Mesenchymal stem cell (in vitro differentiated cells and primary cell): ENCODE measurements around the gene SLC6A1.

ENCODE experiments used
- DNase-seq: peaks from one replicate; pipeline ENCODE4 v3.0.0-alpha.2; 2013
- H2AFZ ChIP-seq: one replicate; pipeline ENCODE4 v1.6.1; 2013; ENCODE audit warnings: low read depth, mild to moderate bottlenecking, control low read depth, inconsistent platforms, low read length, moderate library complexity
- H2AK5ac ChIP-seq: 2 replicates; pipeline ENCODE4 v1.6.1; 2013; ENCODE audit warnings: low read length, moderate library complexity, mild to moderate bottlenecking, inconsistent platforms; ENCODE audit not compliant: severe bottlenecking
- H2BK120ac ChIP-seq: one replicate; pipeline ENCODE4 v1.6.1; 2013; ENCODE audit warnings: low read depth, mild to moderate bottlenecking, inconsistent platforms, low read length, moderate library complexity
- H2BK12ac ChIP-seq, 2 experiments: one replicate each; pipeline ENCODE4 v1.6.1; 2013; ENCODE audit warnings: inconsistent platforms in 2 of 2, low read length in 2 of 2, mild to moderate bottlenecking in 2 of 2, moderate library complexity in 2 of 2, control low read depth in 1 of 2
- H2BK15ac ChIP-seq: one replicate; pipeline ENCODE4 v1.6.1; 2013; ENCODE audit warnings: mild to moderate bottlenecking, low read depth, inconsistent platforms; ENCODE audit not compliant: poor library complexity, severe bottlenecking
- H2BK5ac ChIP-seq: 2 replicates; pipeline ENCODE4 v1.6.1; 2013; ENCODE audit warnings: low read depth, mild to moderate bottlenecking, low read length, control low read depth, inconsistent platforms; ENCODE audit not compliant: poor library complexity, severe bottlenecking
- H3K14ac ChIP-seq, 2 experiments: one replicate each; pipeline ENCODE4 v1.6.1; 2013; ENCODE audit warnings: inconsistent platforms in 2 of 2, low read length in 2 of 2, control low read depth in 1 of 2, mild to moderate bottlenecking in 1 of 2, moderate library complexity in 1 of 2
- H3K18ac ChIP-seq, 2 experiments: one replicate each; pipeline ENCODE4 v1.6.1; 2013; ENCODE audit warnings: inconsistent platforms in 2 of 2, low read length in 2 of 2, control low read depth in 1 of 2, low read depth in 1 of 2, mild to moderate bottlenecking in 1 of 2
- H3K23ac ChIP-seq, 2 experiments: one replicate each; pipeline ENCODE4 v1.6.1; 2013; ENCODE audit warnings: inconsistent platforms in 2 of 2, low read length in 2 of 2, mild to moderate bottlenecking in 2 of 2, moderate library complexity in 2 of 2, control low read depth in 1 of 2
- H3K27ac ChIP-seq: 2 replicates; pipeline ENCODE4 v1.5.1; 2013; ENCODE audit warnings: mild to moderate bottlenecking, moderate library complexity, low read length, control low read depth, inconsistent platforms; ENCODE audit not compliant: poor library complexity, severe bottlenecking
- H3K27me3 ChIP-seq, 2 experiments: 2 replicates each; pipeline versions ENCODE4 v1.6.1 to v1.7.0; 2013; ENCODE audit warnings: low read length in 2 of 2, mild to moderate bottlenecking in 2 of 2, moderate library complexity in 2 of 2, control low read depth in 1 of 2, inconsistent platforms in 1 of 2; ENCODE audit not compliant: control insufficient read depth in 1 of 2, insufficient read depth in 1 of 2
- H3K36me3 ChIP-seq, 2 experiments: 2 replicates each; pipeline versions ENCODE4 v1.6.1 to v1.7.0; 2013; ENCODE audit warnings: low read length in 2 of 2, control low read depth in 1 of 2, inconsistent platforms in 1 of 2, low read depth in 1 of 2, mild to moderate bottlenecking in 1 of 2; ENCODE audit not compliant: insufficient read depth in 2 of 2, control insufficient read depth in 1 of 2
- H3K4ac ChIP-seq, 2 experiments: one replicate each; pipeline ENCODE4 v1.6.1; 2013; ENCODE audit warnings: inconsistent platforms in 2 of 2, low read length in 2 of 2, mild to moderate bottlenecking in 2 of 2, moderate library complexity in 2 of 2, control low read depth in 1 of 2, low read depth in 1 of 2
- H3K4me1 ChIP-seq: 2 replicates; pipeline ENCODE4 v1.6.1; 2013; ENCODE audit warnings: low read depth, low read length, control low read depth; ENCODE audit not compliant: control insufficient read depth, insufficient read depth
- H3K4me2 ChIP-seq: 2 replicates; pipeline ENCODE4 v1.6.1; 2013; ENCODE audit warnings: low read length, mild to moderate bottlenecking, inconsistent platforms; ENCODE audit not compliant: poor library complexity, severe bottlenecking
- H3K4me3 ChIP-seq, 2 experiments: 2 replicates each; pipeline versions ENCODE4 v1.5.1 to v1.7.0; 2013; ENCODE audit warnings: low read length in 2 of 2, mild to moderate bottlenecking in 2 of 2, control low read depth in 1 of 2, low read depth in 1 of 2; ENCODE audit not compliant: insufficient read depth in 1 of 2
- H3K79me1 ChIP-seq: replicated peaks from 2 replicates; pipeline ENCODE4 v1.6.1; 2013; ENCODE audit warnings: mild to moderate bottlenecking, control low read depth, low read length, inconsistent platforms; ENCODE audit not compliant: poor library complexity, severe bottlenecking
- H3K9ac ChIP-seq: 2 replicates; pipeline ENCODE4 v1.7.0; 2013; ENCODE audit warnings: mild to moderate bottlenecking, low read length, moderate library complexity
- H3K9me3 ChIP-seq: 2 replicates; pipeline ENCODE4 v1.7.0; 2013; ENCODE audit warnings: mild to moderate bottlenecking, low read length; ENCODE audit not compliant: control insufficient read depth
- H4K8ac ChIP-seq: one replicate; pipeline ENCODE4 v1.6.1; 2013; ENCODE audit warnings: inconsistent platforms, mild to moderate bottlenecking, low read length, moderate library complexity
- H4K91ac ChIP-seq: one replicate; pipeline ENCODE4 v1.6.1; 2013; ENCODE audit warnings: mild to moderate bottlenecking, low read length, inconsistent platforms
- WGBS: methylation state at CpG from one replicate; pipeline ENCODE4 v1.1.7; 2013; ENCODE audit warnings: mixed read lengths; 5-methylcytosine and 5-hydroxymethylcytosine counted together

The SLC6A1 gene

GRCh38 chr3:11076711-11077110, 84.2 kb downstream of the SLC6A1 start:
- no peak overlapping the region for H3K9ac ChIP-seq
- no peak overlapping the region for H3K27ac ChIP-seq
- no peak overlapping the region for H3K4ac ChIP-seq
- no peak overlapping the region for H2BK15ac ChIP-seq
- no peak overlapping the region for H4K91ac ChIP-seq
- H2BK120ac ChIP-seq, result no peak overlapping the region
- no peak overlapping the region for H3K23ac ChIP-seq
- DNase-seq, result no peak
- no peak overlapping the region for H2AFZ ChIP-seq
- no peak overlapping the region for H2AK5ac ChIP-seq
- H3K27me3 ChIP-seq, result peaks cover 0 to 13% of the 10 kb centered on the region in 2 experiments
- H3K36me3 ChIP-seq, result no peaks in the 10 kb centered on the region
- H3K9me3 ChIP-seq, result peaks cover 9% of the 10 kb centered on the region
- no peak overlapping the region for H3K14ac ChIP-seq
- H3K18ac ChIP-seq, result no peak overlapping the region
- WGBS, result 61% methylated on average over 5 of the region's 6 CpGs
- H4K8ac ChIP-seq, result no peak overlapping the region
- H3K4me3 ChIP-seq, result no peak overlapping the region
- H3K4me1 ChIP-seq, result no peaks in the 10 kb centered on the region
- H2BK12ac ChIP-seq, result no peak overlapping the region
- H3K4me2 ChIP-seq, result no peak overlapping the region
- H2BK5ac ChIP-seq, result no peak overlapping the region
- H3K79me1 ChIP-seq, result no peaks in the 10 kb centered on the region

- Histone ChIP-seq H3K27me3 (peaks cover 0 to 13% of the 10 kb centered on the region in 2 experiments), H2BK15ac (no peak overlapping the region)
Measured at GRCh38 chr3:11077466-11077865, 84.9 kb downstream of the SLC6A1 start.

GRCh38 chr3:11078826-11079515, 86.4 kb downstream of the SLC6A1 start:
- no peaks in the 10 kb centered on the region for H3K4me1 ChIP-seq
- H2AK5ac ChIP-seq, result no peak overlapping the region
- H2BK5ac ChIP-seq, result no peak overlapping the region
- H2BK120ac ChIP-seq, result no peak overlapping the region
- H2BK12ac ChIP-seq, result no peak overlapping the region
- H3K14ac ChIP-seq, result no peak overlapping the region
- H3K36me3 ChIP-seq, result no peaks in the 10 kb centered on the region
- no peak overlapping the region for H4K8ac ChIP-seq
- H2BK15ac ChIP-seq, result no peak overlapping the region
- H3K4me3 ChIP-seq, result no peak overlapping the region
- peaks cover 10% of the 10 kb centered on the region for H3K9me3 ChIP-seq
- no peaks in the 10 kb centered on the region for H3K79me1 ChIP-seq
- H3K4ac ChIP-seq, result no peak overlapping the region
- 84% methylated on average over 4 of the region's 5 CpGs for WGBS
- H3K9ac ChIP-seq, result no peak overlapping the region
- H3K4me2 ChIP-seq, result no peak overlapping the region
- no peak overlapping the region for H2AFZ ChIP-seq
- H3K27ac ChIP-seq, result no peak overlapping the region
- H3K23ac ChIP-seq, result no peak overlapping the region
- no peak for DNase-seq
- H3K18ac ChIP-seq, result no peak overlapping the region
- peaks cover 0 to 10% of the 10 kb centered on the region in 2 experiments for H3K27me3 ChIP-seq
- no peak overlapping the region for H4K91ac ChIP-seq

More at GRCh38 chr3:11077466-11077865, 84.9 kb downstream of the SLC6A1 start:
- no peak overlapping the region for H4K91ac ChIP-seq
- no peak overlapping the region for H3K14ac ChIP-seq
- H3K27ac ChIP-seq, result no peak overlapping the region
- WGBS, result 73% methylated on average over 2 of the region's 2 CpGs
- no peak overlapping the region for H2AK5ac ChIP-seq
- H3K79me1 ChIP-seq, result no peaks in the 10 kb centered on the region
- no peak overlapping the region for H3K23ac ChIP-seq
- DNase-seq, result peak; percentile 22
- H3K4me3 ChIP-seq, result no peak overlapping the region
- H4K8ac ChIP-seq, result no peak overlapping the region
- no peak overlapping the region for H2BK5ac ChIP-seq
- no peak overlapping the region for H3K18ac ChIP-seq
- no peak overlapping the region for H2BK120ac ChIP-seq
- no peaks in the 10 kb centered on the region for H3K36me3 ChIP-seq
- no peak overlapping the region for H3K4ac ChIP-seq
- H3K4me2 ChIP-seq, result no peak overlapping the region
- H3K9me3 ChIP-seq, result peaks cover 10% of the 10 kb centered on the region
- H2BK12ac ChIP-seq, result no peak overlapping the region
- no peak overlapping the region for H2AFZ ChIP-seq
- no peaks in the 10 kb centered on the region for H3K4me1 ChIP-seq
- H3K9ac ChIP-seq, result no peak overlapping the region

GRCh38 chr3:11080492-11080891, 87.9 kb downstream of the SLC6A1 start:
- H4K91ac ChIP-seq, result no peak overlapping the region
- H3K18ac ChIP-seq, result no peak overlapping the region
- no peak overlapping the region for H3K23ac ChIP-seq
- H2AFZ ChIP-seq, result no peak overlapping the region
- no peak overlapping the region for H2BK12ac ChIP-seq
- no peak overlapping the region for H3K14ac ChIP-seq
- no peak overlapping the region for H2AK5ac ChIP-seq
- H3K4ac ChIP-seq, result no peak overlapping the region
- no peak overlapping the region for H3K4me2 ChIP-seq
- H3K79me1 ChIP-seq, result no peaks in the 10 kb centered on the region
- peaks cover 0 to 10% of the 10 kb centered on the region in 2 experiments for H3K27me3 ChIP-seq
- no peak overlapping the region for H3K27ac ChIP-seq
- H3K9me3 ChIP-seq, result peaks cover 5% of the 10 kb centered on the region
- no peak overlapping the region for H4K8ac ChIP-seq
- 81% methylated on average over 5 of the region's 5 CpGs for WGBS
- H3K9ac ChIP-seq, result no peak overlapping the region
- H3K36me3 ChIP-seq, result no peaks in the 10 kb centered on the region
- no peaks in the 10 kb centered on the region for H3K4me1 ChIP-seq
- H2BK15ac ChIP-seq, result no peak overlapping the region
- H3K4me3 ChIP-seq, result no peak overlapping the region
- DNase-seq, result no peak
- H2BK5ac ChIP-seq, result no peak overlapping the region
- no peak overlapping the region for H2BK120ac ChIP-seq
